Right lobe of liver (tissue), 6 donors: ENCODE measurements around the gene MUL1. TPM values are rescaled to one million over a fixed set of nuclear protein-coding genes. Genes with fewer than 3 reads are reported as not detected.
A peak's percentile ranks its signal among the peaks of the same experiment; 100 is the strongest.

ENCODE experiments used
- ATAC-seq, 4 donors: fragments of 200-7000 bp; cut with Tn5 transposase; one replicate each; pipeline ENCODE4 v1.9.1; 2020; ENCODE audit warnings: mild to moderate bottlenecking in 4 of 4, moderate library complexity in 4 of 4
- DNase-seq, 3 donors: peaks; one replicate each; pipeline ENCODE4 v3.0.0-alpha.2; 2020
- H3K27ac ChIP-seq, 3 donors: fragments of 200-600 bp; one replicate each; pipeline ENCODE4 v1.8.0; 2022
- H3K27me3 ChIP-seq, 2 donors: fragments of 200-600 bp; one replicate each; pipeline ENCODE4 v1.8.0; 2022
- H3K36me3 ChIP-seq, 4 donors: fragments of 200-600 bp; sonication (generic) in 1 of 4; one replicate each; pipeline versions ENCODE4 v1.5.1 to v1.8.0; 2017 to 2022; ENCODE audit warnings: control low read depth in 1 of 4
- H3K4me1 ChIP-seq, 4 donors: fragments of 200-600 bp; sonication (generic) in 1 of 4; one replicate each; pipeline versions ENCODE4 v1.5.1 to v1.8.0; 2017 to 2022; ENCODE audit warnings: control low read depth in 1 of 4
- H3K4me3 ChIP-seq, 3 donors: fragments of 200-600 bp; one replicate each; pipeline ENCODE4 v1.8.0; 2022
- H3K9me3 ChIP-seq, 4 donors: fragments of 200-600 bp; sonication (generic) in 1 of 4; one replicate each; pipeline versions ENCODE4 v1.5.1 to v1.8.0; 2017 to 2022; ENCODE audit warnings: control low read depth in 1 of 4
- CTCF ChIP-seq, 4 donors: fragments of 200-600 bp in 3 of 4; fragments of 450-650 bp in 1 of 4; IDR thresholded peaks; one replicate each; pipeline versions ENCODE4 v1.5.1 to v1.8.0; 2016 to 2022; ENCODE audit warnings: antibody characterized with exemption in 4 of 4, mild to moderate bottlenecking in 2 of 4
- POLR2A ChIP-seq: fragments of 450-650 bp; IDR thresholded peaks from one replicate; pipeline ENCODE4 v1.6.1; 2017; ENCODE audit warnings: antibody characterized with exemption, mild to moderate bottlenecking
- WGBS: methylation state at CpG from one replicate; pipeline ENCODE4 v1.1.6; 2018; ENCODE audit warnings: low coverage, low lambda C conversion rate; ENCODE audit not compliant: insufficient coverage; ENCODE audit errors: missing lambda C conversion rate; 5-methylcytosine and 5-hydroxymethylcytosine counted together
- intact Hi-C, 2 donors: fragments of 100-400 bp; cut with DNase I; formaldehyde crosslinking; loops; one replicate each; pipeline versions ENCODE4 v1.11.2 to v1.14.1; 2022
- total RNA-seq, 6 experiments: library from RNA; depleted of rRNA in 2 of 6; stranded (reverse); fragments of >200 nt in 2 of 6; fragmentation: NEBNext Ultra II Directional in 3 of 6; extraction: Animal tissue kit (Norgen Biotek cat#: 25700) in 3 of 6; gene quantifications; one replicate each; pipeline versions ENCODE4 v1.1.0 to v1.2.4, GENCODE V29; 2016 to 2023
- donor health status: DM: no; HTN: yes; CAD: no.
- donor health status: DM: no; HTN: no; CAD: no.
- donor health status: DM: no; HTN: no; CAD: no.
- donor health status: DM: no; HTN: yes; CAD: no.
- donor health status: DM: no; HTN: yes; CAD: no.

The MUL1 gene
- total RNA-seq, 6 experiments from 2014 or later: 14.4 to 33.6 (median 16.7) TPM

- no peaks in the 10 kb centered on the region for H3K9me3 ChIP-seq
- H3K27me3 ChIP-seq: no peaks in the 10 kb centered on the region
- ATAC-seq: no peak
- no peaks in the 10 kb centered on the region for H3K4me1 ChIP-seq
- H3K27ac ChIP-seq: no peak overlapping the region
- H3K36me3 ChIP-seq: peaks cover 0 to 18% (median 7%) of the 10 kb centered on the region in 4 donors
- H3K4me3 ChIP-seq: no peak overlapping the region
- TF ChIP-seq CTCF (IDR thresholded peaks at IDR 0.05) (no peak), POLR2A (no peak)
- no peak for DNase-seq
- no CpG with 5 or more reads among the region's 1 CpG for WGBS
- intact Hi-C loops: loop anchor here in 1 of 2 donors (10.0 kb wide), 2 partner anchors 121 to 281 kb away; no protein-coding TSS in a partner anchor
Observed at GRCh38 chr1:20495661-20496060, 12.3 kb downstream of the MUL1 start.

- intact Hi-C loops: loop anchor here in 1 of 2 donors (10.0 kb wide), 2 partner anchors 120 to 280 kb away; no protein-coding TSS in a partner anchor
- H3K36me3 ChIP-seq: peaks cover 0 to 9% (median 2%) of the 10 kb centered on the region in 4 donors
- ATAC-seq (no peak), DNase-seq (no peak)
- no peak overlapping the region for H3K4me3 ChIP-seq
- H3K27me3 ChIP-seq: no peaks in the 10 kb centered on the region
- no peak overlapping the region for H3K27ac ChIP-seq
- TF ChIP-seq POLR2A: no peak
- no peak for TF ChIP-seq CTCF (IDR thresholded peaks at IDR 0.05)
- no peaks in the 10 kb centered on the region for H3K4me1 ChIP-seq
- H3K9me3 ChIP-seq: no peaks in the 10 kb centered on the region
- 50% methylated on average over 1 of the region's 5 CpGs for WGBS
Observed at GRCh38 chr1:20494609-20495311, 13.2 kb downstream of the MUL1 start.

GRCh38 chr1:20493839-20494608 lies 13.9 kb downstream of the MUL1 start:
- intact Hi-C loops: loop anchor here in 1 of 2 donors (10.0 kb wide), 2 partner anchors 119 to 279 kb away; no protein-coding TSS in a partner anchor
- no peaks in the 10 kb centered on the region for H3K4me1 ChIP-seq
- no peaks in the 10 kb centered on the region for H3K9me3 ChIP-seq
- H3K36me3 ChIP-seq: peaks cover 0 to 1% (median 0%) of the 10 kb centered on the region in 4 donors
- no peak overlapping the region for H3K4me3 ChIP-seq
- TF ChIP-seq CTCF (IDR thresholded peaks at IDR 0.05) (peak; percentile 92 to 98 (median 96)), POLR2A (no peak)
- ATAC-seq: peak; percentile 86 to 97 (median 93)
- no peak overlapping the region for H3K27ac ChIP-seq
- DNase-seq: peak; percentile 79 to 83 (median 80)
- no peaks in the 10 kb centered on the region for H3K27me3 ChIP-seq
- 0% methylated on average over 13 of the region's 16 CpGs for WGBS

GRCh38 chr1:20493309-20493708 lies 14.6 kb downstream of the MUL1 start:
- no peak for ATAC-seq
- no peak for DNase-seq
- no peak overlapping the region for H3K27ac ChIP-seq
- no peaks in the 10 kb centered on the region for H3K4me1 ChIP-seq
- no peaks in the 10 kb centered on the region for H3K9me3 ChIP-seq
- TF ChIP-seq CTCF (IDR thresholded peaks at IDR 0.05): no peak
- TF ChIP-seq POLR2A: no peak
- WGBS: 31% methylated on average over 5 of the region's 5 CpGs
- H3K27me3 ChIP-seq: no peaks in the 10 kb centered on the region
- intact Hi-C loops: loop anchor here in 1 of 2 donors (10.0 kb wide), 2 partner anchors 119 to 279 kb away; no protein-coding TSS in a partner anchor
- no peak overlapping the region for H3K4me3 ChIP-seq
- H3K36me3 ChIP-seq: no peaks in the 10 kb centered on the region
